Peyer's patch (tissue), 4 donors: ENCODE data around the gene GIMAP6.

Source experiments
- POLR2A ChIP-seq, 2 donors: fragments of 450-650 bp; IDR thresholded peaks; one replicate each; pipeline ENCODE4 v1.5.1; 2017; ENCODE audit warnings: antibody characterized with exemption in 2 of 2, mild to moderate bottlenecking in 2 of 2, moderate library complexity in 2 of 2
- TF ChIP-seq, protein P1 (sequence below), 6 experiments: fragments of 450-650 bp in 4 of 6; fragments of 200-600 bp in 2 of 6; sonication (generic) in 1 of 6; IDR thresholded peaks; one replicate each; pipeline ENCODE4 v1.5.1; 2017 to 2019; ENCODE audit warnings: antibody characterized with exemption in 6 of 6, mild to moderate bottlenecking in 3 of 6, moderate library complexity in 1 of 6

DNA sequence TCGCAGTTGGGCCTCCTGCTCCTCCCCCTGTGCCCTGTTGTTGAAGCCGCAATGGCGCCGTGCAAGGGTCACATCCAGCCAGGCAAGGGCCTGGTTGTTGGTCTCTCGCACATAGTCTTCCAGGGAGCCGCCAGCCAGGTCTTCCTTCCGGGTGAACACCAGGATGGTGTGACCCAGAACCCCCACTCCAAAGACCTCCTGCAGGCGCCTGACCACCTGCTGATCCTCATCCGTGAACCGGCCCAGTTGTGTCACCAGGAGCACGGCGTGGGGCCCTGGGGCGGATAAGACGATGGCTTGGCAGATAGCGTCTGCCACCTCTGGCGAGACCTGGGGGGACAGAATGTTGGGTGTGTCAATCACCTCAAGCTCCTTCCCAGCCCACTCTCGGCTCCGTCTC is 4.2 kb downstream of the GIMAP6 start:
- TF ChIP-seq, protein P1, sequence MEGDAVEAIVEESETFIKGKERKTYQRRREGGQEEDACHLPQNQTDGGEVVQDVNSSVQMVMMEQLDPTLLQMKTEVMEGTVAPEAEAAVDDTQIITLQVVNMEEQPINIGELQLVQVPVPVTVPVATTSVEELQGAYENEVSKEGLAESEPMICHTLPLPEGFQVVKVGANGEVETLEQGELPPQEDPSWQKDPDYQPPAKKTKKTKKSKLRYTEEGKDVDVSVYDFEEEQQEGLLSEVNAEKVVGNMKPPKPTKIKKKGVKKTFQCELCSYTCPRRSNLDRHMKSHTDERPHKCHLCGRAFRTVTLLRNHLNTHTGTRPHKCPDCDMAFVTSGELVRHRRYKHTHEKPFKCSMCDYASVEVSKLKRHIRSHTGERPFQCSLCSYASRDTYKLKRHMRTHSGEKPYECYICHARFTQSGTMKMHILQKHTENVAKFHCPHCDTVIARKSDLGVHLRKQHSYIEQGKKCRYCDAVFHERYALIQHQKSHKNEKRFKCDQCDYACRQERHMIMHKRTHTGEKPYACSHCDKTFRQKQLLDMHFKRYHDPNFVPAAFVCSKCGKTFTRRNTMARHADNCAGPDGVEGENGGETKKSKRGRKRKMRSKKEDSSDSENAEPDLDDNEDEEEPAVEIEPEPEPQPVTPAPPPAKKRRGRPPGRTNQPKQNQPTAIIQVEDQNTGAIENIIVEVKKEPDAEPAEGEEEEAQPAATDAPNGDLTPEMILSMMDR (IDR thresholded peaks at IDR 0.05), result no peak
- TF ChIP-seq POLR2A (IDR thresholded peaks at IDR 0.05), result no peak
